Mesendoderm (in vitro differentiated cells): ENCODE measurements around the gene LRRC73.
A peak's percentile ranks its signal among the peaks of the same experiment; 100 is the strongest.

ENCODE experiments used
- DNase-seq: peaks from one replicate; pipeline ENCODE4 v3.0.0; 2013
- H2AK5ac ChIP-seq: 2 replicates; pipeline ENCODE4 v1.6.1; 2013; ENCODE audit warnings: low read length, inconsistent platforms
- H2BK120ac ChIP-seq: 2 replicates; pipeline ENCODE4 v1.6.1; 2013; ENCODE audit warnings: low read depth, mild to moderate bottlenecking, low read length, moderate library complexity, mixed read lengths
- H2BK15ac ChIP-seq: replicated peaks from 2 replicates; pipeline ENCODE4 v1.6.1; 2013; ENCODE audit warnings: low read depth, mild to moderate bottlenecking, moderate library complexity
- H2BK5ac ChIP-seq: 2 replicates; pipeline ENCODE4 v1.6.1; 2013; ENCODE audit warnings: low read length, inconsistent platforms
- H3K18ac ChIP-seq: 2 replicates; pipeline ENCODE4 v1.6.1; 2013; ENCODE audit warnings: mild to moderate bottlenecking, low read length, mixed read lengths
- H3K23ac ChIP-seq: one replicate; pipeline ENCODE4 v1.6.1; 2013; ENCODE audit warnings: low read length
- H3K27ac ChIP-seq: 2 replicates; pipeline ENCODE4 v1.5.1; 2013; ENCODE audit warnings: low read depth, mild to moderate bottlenecking, inconsistent platforms, low read length, moderate library complexity
- H3K27me3 ChIP-seq: 2 replicates; pipeline ENCODE4 v1.6.1; 2013; ENCODE audit warnings: low read length, control low read depth, mild to moderate bottlenecking, inconsistent platforms; ENCODE audit not compliant: insufficient read depth, poor library complexity
- H3K36me3 ChIP-seq: 2 replicates; pipeline ENCODE4 v1.6.1; 2013; ENCODE audit warnings: low read length, inconsistent platforms; ENCODE audit not compliant: control insufficient read depth, insufficient read depth
- H3K4ac ChIP-seq: one replicate; pipeline ENCODE4 v1.6.1; 2013; ENCODE audit warnings: low read depth, mild to moderate bottlenecking, low read length, moderate library complexity
- H3K4me1 ChIP-seq: 2 replicates; pipeline ENCODE4 v1.6.1; 2013; ENCODE audit warnings: low read depth, low read length, inconsistent platforms; ENCODE audit not compliant: control insufficient read depth
- H3K4me2 ChIP-seq: 2 replicates; pipeline ENCODE4 v1.6.1; 2013; ENCODE audit warnings: low read length
- H3K4me3 ChIP-seq: 2 replicates; pipeline ENCODE4 v1.5.1; 2013; ENCODE audit warnings: mild to moderate bottlenecking, low read length
- H3K56ac ChIP-seq: one replicate; pipeline ENCODE4 v1.6.1; 2013; ENCODE audit warnings: low read length
- H3K79me1 ChIP-seq: 2 replicates; pipeline ENCODE4 v1.6.1; 2013; ENCODE audit warnings: low read length, inconsistent platforms
- H3K79me2 ChIP-seq: 2 replicates; pipeline ENCODE4 v1.6.1; 2013; ENCODE audit warnings: mild to moderate bottlenecking, low read length; ENCODE audit not compliant: control insufficient read depth, insufficient read depth
- H3K9ac ChIP-seq: 2 replicates; pipeline ENCODE4 v1.6.1; 2013; ENCODE audit warnings: low read length, inconsistent platforms
- H4K5ac ChIP-seq: one replicate; pipeline ENCODE4 v1.6.1; 2013; ENCODE audit warnings: low read length
- H4K8ac ChIP-seq: one replicate; pipeline ENCODE4 v1.6.1; 2013; ENCODE audit warnings: low read depth, mild to moderate bottlenecking, control low read depth, low read length, moderate library complexity
- whole genome bisulfite sequencing: extraction: QIAGEN DNeasy Blood & Tissue Kit; methylation state at CpG from one replicate; pipeline ENCODE4 v1.1.7; 2013; ENCODE audit warnings: low lambda C conversion rate, missing lambda C conversion rate; ENCODE audit not compliant: insufficient coverage; ENCODE audit errors: extremely low coverage; 5-methylcytosine and 5-hydroxymethylcytosine counted together

LRRC73 gene

DNA sequence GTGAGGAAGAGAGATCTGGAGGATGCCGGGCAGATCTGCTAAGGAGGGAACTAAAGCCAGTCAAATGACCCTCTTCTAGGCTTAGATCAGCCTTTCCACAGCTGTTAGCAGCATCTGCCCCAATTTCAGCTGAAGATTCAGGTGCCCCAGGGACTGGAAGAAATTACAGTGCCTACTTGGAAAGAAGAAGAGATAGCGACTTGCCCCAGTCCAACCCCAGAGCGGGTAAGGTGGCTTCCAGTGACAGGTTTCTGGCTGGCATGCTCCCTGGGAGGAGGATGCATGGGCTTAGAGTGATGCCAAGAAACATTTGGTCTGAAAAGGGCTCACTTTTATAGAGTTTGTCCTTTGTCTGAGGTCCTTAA is 32.2 kb downstream of the LRRC73 start:
- no peak for DNase-seq

DNA sequence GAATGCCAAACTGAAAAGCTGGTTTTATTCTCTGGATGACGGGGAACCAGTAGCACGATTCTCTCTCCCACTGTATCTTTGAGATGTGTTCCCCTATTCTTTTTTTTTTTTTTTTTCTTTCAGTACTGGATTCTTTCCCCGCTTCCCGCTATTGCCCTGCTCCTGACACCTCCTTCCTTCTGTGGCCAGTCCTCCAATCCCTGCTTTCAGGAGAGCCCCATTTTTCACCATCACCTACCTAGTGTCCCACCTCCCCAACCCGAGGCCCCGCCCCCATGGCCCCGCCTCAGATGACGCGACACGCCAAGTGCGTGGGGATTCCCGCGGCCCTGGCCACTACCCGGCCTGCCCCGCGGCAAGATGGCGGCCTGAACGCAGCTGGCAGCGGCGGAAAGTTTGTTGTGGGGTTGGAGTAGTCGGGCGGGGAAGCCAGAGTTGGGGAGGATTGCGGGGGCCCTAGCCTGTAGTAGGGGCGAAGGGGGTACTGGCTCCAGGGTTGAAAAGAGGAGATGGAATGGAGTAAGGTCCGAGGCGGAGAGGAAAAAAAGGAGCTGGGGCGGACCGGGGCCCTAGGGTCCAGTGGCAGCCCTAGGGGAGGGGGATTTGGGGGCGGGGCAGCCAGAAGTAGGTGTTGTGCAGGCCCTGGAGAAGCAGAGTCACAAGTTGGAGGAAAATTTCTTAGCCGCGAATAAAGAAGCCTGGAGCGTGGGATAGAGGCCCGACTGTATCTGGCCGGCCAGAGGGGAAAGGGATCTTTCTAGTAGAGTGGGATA is 32.7 kb downstream of the LRRC73 start, which contains the start of gene TJAP1:
TSS of gene TJAP1 (plus strand) at position 336 of the 773 bp plus-strand sequence. CDS start 21,432 bp downstream, outside the sequence.
- Histone ChIP-seq H3K4me3 (peak within 1 kb of the TSS; percentile 83), H2AK5ac (no peak within 1 kb of the TSS), H3K79me2 (peaks cover 20% of the 10 kb centered on the region), H3K18ac (peak within 1 kb of the TSS; percentile 97), H2BK120ac (no peak within 1 kb of the TSS), H3K27me3 (no peaks in the 10 kb centered on the region), H4K5ac (no peak within 1 kb of the TSS), H3K56ac (peak within 1 kb of the TSS; percentile 95), H3K4me2 (peak within 1 kb of the TSS; percentile 96), H3K79me1 (peaks cover 18% of the 10 kb centered on the region), H3K4ac (peak within 1 kb of the TSS; percentile 97), H3K27ac (no peak within 1 kb of the TSS), H4K8ac (peak within 1 kb of the TSS; percentile 91), H2BK5ac (no peak within 1 kb of the TSS), H3K9ac (peak within 1 kb of the TSS; percentile 79), H3K23ac (no peak within 1 kb of the TSS), H3K36me3 (no peaks in the 10 kb centered on the region), H3K4me1 (peaks cover 9% of the 10 kb centered on the region), H2BK15ac (no peak within 1 kb of the TSS)
- WGBS, result no CpG with 5 or more reads among the region's 34 CpGs
- peak; percentile 93 for DNase-seq

More for the DNA sequence above, 32.2 kb downstream of the LRRC73 start:
- Histone ChIP-seq H3K4ac (peak overlapping the region; percentile 97), H3K9ac (peak overlapping the region; percentile 79), H2AK5ac (no peak overlapping the region), H2BK15ac (no peak overlapping the region), H3K27me3 (no peaks in the 10 kb centered on the region), H3K4me1 (peaks cover 9% of the 10 kb centered on the region), H3K18ac (no peak overlapping the region), H3K36me3 (no peaks in the 10 kb centered on the region), H3K4me3 (peak overlapping the region; percentile 83), H3K56ac (peak overlapping the region; percentile 95), H2BK5ac (no peak overlapping the region), H4K5ac (no peak overlapping the region), H2BK120ac (no peak overlapping the region), H3K4me2 (peak overlapping the region; percentile 96), H3K79me1 (peaks cover 21% of the 10 kb centered on the region), H3K23ac (no peak overlapping the region), H4K8ac (no peak overlapping the region), H3K27ac (no peak overlapping the region), H3K79me2 (peaks cover 23% of the 10 kb centered on the region)
- no CpG with 5 or more reads among the region's 3 CpGs for WGBS

DNA sequence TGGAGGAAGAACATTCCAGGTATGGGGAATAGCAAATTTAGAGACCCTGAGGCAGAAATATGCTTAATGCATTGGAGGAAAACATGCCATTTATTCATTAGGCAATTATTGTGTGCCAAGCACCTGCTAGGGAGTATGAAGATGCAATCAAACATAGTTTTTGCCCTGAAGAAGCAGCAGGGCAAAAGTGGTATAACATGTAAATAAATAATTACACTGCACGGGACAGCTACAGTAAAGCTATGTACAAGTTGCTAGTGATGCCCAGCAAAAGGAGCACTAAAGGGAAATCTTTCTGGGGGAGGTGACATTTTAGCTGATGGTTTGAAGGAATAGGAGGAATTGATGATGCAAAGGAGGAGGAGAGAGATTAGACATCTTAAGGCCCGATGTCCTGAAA is 33.4 kb downstream of the LRRC73 start:
- no peak overlapping the region for H2BK120ac ChIP-seq
- no peak for DNase-seq
- H3K4me1 ChIP-seq, result peaks cover 9% of the 10 kb centered on the region
- no peak overlapping the region for H3K4ac ChIP-seq
- WGBS, result no CpG with 5 or more reads among the region's 2 CpGs
- H3K4me2 ChIP-seq, result peak overlapping the region; percentile 37
- H4K8ac ChIP-seq, result no peak overlapping the region
- no peak overlapping the region for H2BK5ac ChIP-seq
- peaks cover 16% of the 10 kb centered on the region for H3K79me1 ChIP-seq
- peak overlapping the region; percentile 76 for H3K56ac ChIP-seq
- H2AK5ac ChIP-seq, result no peak overlapping the region
- H3K23ac ChIP-seq, result no peak overlapping the region
- no peak overlapping the region for H3K18ac ChIP-seq
- H3K4me3 ChIP-seq, result no peak overlapping the region
- H3K27ac ChIP-seq, result no peak overlapping the region
- H2BK15ac ChIP-seq, result no peak overlapping the region
- H3K9ac ChIP-seq, result peak overlapping the region; percentile 63
- peaks cover 17% of the 10 kb centered on the region for H3K79me2 ChIP-seq
- no peak overlapping the region for H4K5ac ChIP-seq
- no peaks in the 10 kb centered on the region for H3K27me3 ChIP-seq
- no peaks in the 10 kb centered on the region for H3K36me3 ChIP-seq

DNA sequence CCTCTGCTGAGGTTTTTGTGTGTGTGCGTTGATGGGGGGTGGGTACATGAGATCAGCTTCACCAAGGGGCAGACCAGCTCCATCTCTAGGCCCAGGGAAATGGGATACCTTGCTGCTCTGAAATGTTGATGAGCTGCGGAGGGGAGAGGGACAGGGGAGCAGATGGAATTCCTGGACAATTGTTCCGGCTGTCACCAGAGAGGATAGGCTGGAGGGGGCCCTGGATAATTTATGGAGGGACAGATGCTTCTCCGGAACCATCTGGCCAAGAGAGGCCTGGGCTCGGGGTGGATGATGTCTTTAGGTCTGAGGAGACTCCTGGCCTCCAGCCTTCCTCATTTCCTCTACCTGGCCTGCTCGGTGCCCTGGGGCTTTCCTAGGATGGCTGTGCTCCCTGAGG is 34.6 kb downstream of the LRRC73 start:
- Histone ChIP-seq H3K9ac (no peak overlapping the region), H2BK5ac (no peak overlapping the region), H3K18ac (no peak overlapping the region), H4K8ac (no peak overlapping the region), H4K5ac (no peak overlapping the region), H3K27ac (no peak overlapping the region), H3K4ac (no peak overlapping the region), H2AK5ac (no peak overlapping the region), H3K4me2 (no peak overlapping the region), H3K79me2 (peaks cover 17% of the 10 kb centered on the region), H3K23ac (no peak overlapping the region), H2BK120ac (no peak overlapping the region), H2BK15ac (no peak overlapping the region), H3K4me1 (peaks cover 9% of the 10 kb centered on the region), H3K36me3 (no peaks in the 10 kb centered on the region), H3K27me3 (no peaks in the 10 kb centered on the region), H3K4me3 (no peak overlapping the region), H3K56ac (peak overlapping the region; percentile 15), H3K79me1 (peaks cover 15% of the 10 kb centered on the region)
- no peak for DNase-seq
- WGBS, result no CpG with 5 or more reads among the region's 6 CpGs

DNA sequence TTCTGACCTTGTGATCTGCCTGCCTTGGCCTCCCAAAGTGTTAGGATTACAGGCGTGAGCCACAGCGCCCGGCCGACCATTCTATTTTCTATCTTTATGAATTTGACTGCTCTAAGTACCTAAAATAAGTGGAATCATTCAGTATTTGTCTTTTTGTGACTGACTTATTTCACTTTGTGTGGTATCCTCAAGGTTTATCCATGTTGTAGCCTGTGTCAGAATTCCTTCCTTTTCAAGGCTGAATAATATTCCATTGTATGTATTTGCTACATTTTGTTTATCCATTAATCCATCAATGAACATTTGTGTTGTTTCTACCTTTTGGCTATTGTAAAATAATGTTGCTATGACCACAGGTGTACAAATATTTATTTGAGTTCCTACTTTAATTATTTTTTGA is 37.6 kb downstream of the LRRC73 start:
- no peak overlapping the region for H3K4me3 ChIP-seq
- H3K56ac ChIP-seq, result no peak overlapping the region
- H3K36me3 ChIP-seq, result no peaks in the 10 kb centered on the region
- H3K79me1 ChIP-seq, result no peaks in the 10 kb centered on the region
- no peak overlapping the region for H3K27ac ChIP-seq
- H3K23ac ChIP-seq, result no peak overlapping the region
- H2AK5ac ChIP-seq, result no peak overlapping the region
- no peak overlapping the region for H3K4ac ChIP-seq
- DNase-seq, result no peak
- peaks cover 6% of the 10 kb centered on the region for H3K4me1 ChIP-seq
- no peak overlapping the region for H3K4me2 ChIP-seq
- no peak overlapping the region for H4K5ac ChIP-seq
- no peak overlapping the region for H2BK5ac ChIP-seq
- H2BK120ac ChIP-seq, result no peak overlapping the region
- H2BK15ac ChIP-seq, result no peak overlapping the region
- H3K18ac ChIP-seq, result no peak overlapping the region
- H4K8ac ChIP-seq, result no peak overlapping the region
- H3K9ac ChIP-seq, result no peak overlapping the region
- no peaks in the 10 kb centered on the region for H3K27me3 ChIP-seq
- H3K79me2 ChIP-seq, result no peaks in the 10 kb centered on the region
- WGBS, result no CpG with 5 or more reads among the region's 4 CpGs
